Muscle layer of duodenum (tissue), 2 donors: Measurements from ENCODE around the gene FERD3L.

Experiments
- H3K27ac ChIP-seq: one replicate; pipeline ENCODE4 v1.7.0; 2013; ENCODE audit warnings: mild to moderate bottlenecking, low read length
- H3K27me3 ChIP-seq: one replicate; pipeline ENCODE4 v1.7.0; 2013; ENCODE audit warnings: low read depth, mild to moderate bottlenecking, control low read depth, low read length
- H3K36me3 ChIP-seq, 2 donors: one replicate each; pipeline ENCODE4 v1.7.0; 2013; ENCODE audit warnings: low read length in 2 of 2, control low read depth in 1 of 2, mild to moderate bottlenecking in 1 of 2; ENCODE audit not compliant: insufficient read depth in 2 of 2, control insufficient read depth in 1 of 2
- H3K4me1 ChIP-seq, 2 donors: one replicate each; pipeline ENCODE4 v1.7.0; 2013; ENCODE audit warnings: low read length in 2 of 2, mild to moderate bottlenecking in 2 of 2, control low read depth in 1 of 2, moderate library complexity in 1 of 2; ENCODE audit not compliant: insufficient read depth in 2 of 2, control insufficient read depth in 1 of 2
- H3K4me3 ChIP-seq, 2 donors: one replicate each; pipeline ENCODE4 v1.7.0; 2013; ENCODE audit warnings: low read length in 2 of 2, low read depth in 1 of 2, mild to moderate bottlenecking in 1 of 2
- H3K9me3 ChIP-seq, 2 donors: one replicate each; pipeline ENCODE4 v1.7.0; 2013; ENCODE audit warnings: low read length in 2 of 2, control low read depth in 1 of 2, mild to moderate bottlenecking in 1 of 2; ENCODE audit not compliant: control insufficient read depth in 1 of 2
- donor health status: healthy.

FERD3L gene

GRCh38 chr7:19114551-19114855 is 30.7 kb downstream of the FERD3L start:
- H3K9me3 ChIP-seq, result peaks cover 0 to 8% of the 10 kb centered on the region in 2 donors
- H3K4me1 ChIP-seq, result peaks cover 0 to 35% of the 10 kb centered on the region in 2 donors
- no peak overlapping the region for H3K4me3 ChIP-seq
- H3K36me3 ChIP-seq, result no peaks in the 10 kb centered on the region
- no peak overlapping the region for H3K27ac ChIP-seq
- peaks cover 53% of the 10 kb centered on the region for H3K27me3 ChIP-seq

GRCh38 chr7:19113855-19114550 is 31.2 kb downstream of the FERD3L start:
- Histone ChIP-seq H3K27me3 (peaks cover 57% of the 10 kb centered on the region), H3K4me3 (no peak overlapping the region), H3K4me1 (peaks cover 0 to 35% of the 10 kb centered on the region in 2 donors), H3K9me3 (peaks cover 0 to 8% of the 10 kb centered on the region in 2 donors), H3K36me3 (no peaks in the 10 kb centered on the region), H3K27ac (no peak overlapping the region)

GRCh38 chr7:19113002-19113350 is 32.2 kb downstream of the FERD3L start:
- no peak overlapping the region for H3K4me3 ChIP-seq
- peaks cover 57% of the 10 kb centered on the region for H3K27me3 ChIP-seq
- H3K36me3 ChIP-seq, result no peaks in the 10 kb centered on the region
- H3K27ac ChIP-seq, result no peak overlapping the region
- H3K4me1 ChIP-seq, result peaks cover 0 to 29% of the 10 kb centered on the region in 2 donors
- H3K9me3 ChIP-seq, result peaks cover 0 to 8% of the 10 kb centered on the region in 2 donors

- H3K27me3 ChIP-seq, result peaks cover 62% of the 10 kb centered on the region
- peaks cover 0 to 8% of the 10 kb centered on the region in 2 donors for H3K9me3 ChIP-seq
- H3K4me1 ChIP-seq, result peaks cover 0 to 29% of the 10 kb centered on the region in 2 donors
- H3K27ac ChIP-seq, result no peak overlapping the region
- H3K36me3 ChIP-seq, result no peaks in the 10 kb centered on the region
- peak overlapping the region in 1 of 2 donors; percentile 18 for H3K4me3 ChIP-seq
These were observed 32.8 kb downstream of the FERD3L start for GRCh38 chr7:19112274-19113001.

DNA sequence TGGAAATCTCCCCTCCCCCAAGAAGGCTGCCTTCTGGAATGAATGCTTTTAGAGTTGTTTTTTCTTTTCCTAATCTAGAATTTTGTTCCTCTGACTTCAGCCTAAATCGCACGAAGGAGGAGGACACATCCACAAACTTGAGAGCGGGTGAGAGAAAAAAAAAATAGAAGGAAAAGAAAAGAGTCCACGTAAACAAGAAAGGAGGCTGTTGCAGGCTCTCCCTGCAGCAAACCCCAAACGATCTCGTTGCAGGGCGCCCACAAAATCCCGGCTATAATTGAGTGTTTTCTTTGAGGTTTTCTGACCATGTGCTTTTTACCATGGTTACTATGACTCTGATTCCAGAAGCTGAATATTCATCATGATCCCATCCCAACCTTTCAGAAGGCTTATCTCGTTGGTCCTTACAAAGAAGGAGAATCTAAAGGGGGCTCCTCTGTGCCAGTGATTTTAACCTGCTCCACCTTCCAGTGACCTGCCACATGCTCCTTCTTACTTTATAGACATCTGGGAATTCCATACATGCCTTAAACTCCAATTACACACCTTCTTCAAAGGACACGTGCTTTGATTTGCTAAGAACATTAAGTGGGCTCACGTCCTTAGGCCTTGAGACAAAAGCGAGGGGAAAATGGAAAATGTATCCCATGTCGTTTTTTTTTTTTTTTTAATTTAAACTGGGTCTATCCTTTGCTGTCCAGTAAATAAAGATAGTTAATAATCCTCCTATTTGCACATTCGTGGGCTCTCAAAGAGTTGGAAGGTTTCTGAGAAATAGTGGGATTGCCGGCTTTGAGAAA is 33.5 kb downstream of the FERD3L start:
- H3K36me3 ChIP-seq, result no peaks in the 10 kb centered on the region
- H3K9me3 ChIP-seq, result peaks cover 0 to 8% of the 10 kb centered on the region in 2 donors
- H3K27ac ChIP-seq, result no peak overlapping the region
- H3K27me3 ChIP-seq, result peaks cover 69% of the 10 kb centered on the region
- peak overlapping the region in 1 of 2 donors; percentile 18 for H3K4me3 ChIP-seq
- peaks cover 0 to 33% of the 10 kb centered on the region in 2 donors for H3K4me1 ChIP-seq

DNA sequence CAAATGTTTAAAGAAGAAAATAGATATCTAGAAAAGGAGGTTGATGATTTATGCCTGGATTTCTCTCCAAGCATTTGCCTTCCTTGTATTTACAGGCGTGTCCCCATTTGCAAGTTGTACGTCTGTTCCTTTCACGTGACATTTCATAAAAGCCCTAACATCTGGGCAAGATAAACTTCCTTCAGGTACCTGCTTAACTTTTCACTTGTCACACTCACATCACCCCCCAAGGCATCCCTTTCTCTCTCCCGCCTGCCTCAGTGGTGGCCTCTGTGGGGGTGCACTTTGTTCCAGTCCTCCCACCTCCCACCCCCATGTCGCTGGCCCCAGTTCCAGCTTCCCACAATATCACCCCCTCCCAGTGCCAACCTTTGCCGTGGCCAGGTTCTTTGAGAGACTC is 34.4 kb downstream of the FERD3L start:
- Histone ChIP-seq H3K9me3 (peaks cover 0 to 8% of the 10 kb centered on the region in 2 donors), H3K4me3 (no peak overlapping the region), H3K27ac (no peak overlapping the region), H3K4me1 (peaks cover 0 to 35% of the 10 kb centered on the region in 2 donors), H3K27me3 (peaks cover 69% of the 10 kb centered on the region), H3K36me3 (no peaks in the 10 kb centered on the region)

GRCh38 chr7:19110026-19110730 is 35.0 kb downstream of the FERD3L start:
- H3K27ac ChIP-seq, result no peak overlapping the region
- peaks cover 0 to 35% of the 10 kb centered on the region in 2 donors for H3K4me1 ChIP-seq
- no peak overlapping the region for H3K4me3 ChIP-seq
- H3K36me3 ChIP-seq, result no peaks in the 10 kb centered on the region
- H3K27me3 ChIP-seq, result peaks cover 70% of the 10 kb centered on the region
- peaks cover 0 to 8% of the 10 kb centered on the region in 2 donors for H3K9me3 ChIP-seq

DNA sequence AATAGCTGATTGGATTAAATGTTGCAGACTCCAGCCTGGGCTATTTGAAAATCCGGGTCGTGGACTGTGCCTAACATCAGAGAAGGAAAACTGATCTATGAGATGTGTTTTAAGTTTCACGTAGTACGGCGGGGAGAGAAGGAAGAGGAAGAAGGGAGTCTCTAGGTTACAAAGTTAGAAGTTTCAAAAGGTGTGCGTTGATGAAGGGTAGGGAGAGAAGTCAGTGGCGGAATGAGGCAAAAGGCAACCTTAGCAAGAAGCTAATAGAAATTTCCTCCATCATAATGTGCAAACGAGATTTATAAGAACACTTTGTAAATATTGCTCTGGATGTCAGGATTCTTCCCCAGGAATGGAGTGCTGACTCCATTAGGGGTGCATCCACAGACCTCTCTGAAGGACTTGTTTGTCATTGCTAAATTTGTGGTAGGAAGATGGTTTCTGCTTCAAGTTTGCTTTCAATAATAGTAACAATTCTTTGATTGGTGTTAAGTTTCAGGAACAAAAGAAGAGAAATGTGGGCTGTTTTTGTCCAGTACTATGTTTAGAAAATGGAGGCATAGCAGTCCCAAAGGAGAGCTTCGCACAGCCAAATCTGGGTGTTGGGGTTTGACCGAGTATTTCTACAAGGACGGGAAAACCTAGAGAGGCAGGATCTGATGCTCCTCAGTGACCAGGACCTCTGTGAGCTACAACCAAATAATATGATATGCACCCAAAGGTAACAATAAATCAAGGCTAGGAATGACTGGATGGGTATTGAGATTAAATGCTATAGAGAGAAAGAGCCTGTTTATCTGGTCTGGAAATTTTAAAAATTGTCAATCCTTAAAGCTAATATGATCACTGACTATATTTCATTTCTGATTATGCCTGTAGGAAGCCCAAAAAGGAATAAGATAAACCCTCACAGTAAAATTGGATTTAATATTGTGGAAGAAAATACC is 35.9 kb downstream of the FERD3L start:
- Histone ChIP-seq H3K4me1 (peaks cover 0 to 35% of the 10 kb centered on the region in 2 donors), H3K36me3 (no peaks in the 10 kb centered on the region), H3K4me3 (no peak overlapping the region), H3K27ac (no peak overlapping the region), H3K27me3 (peaks cover 70% of the 10 kb centered on the region), H3K9me3 (peaks cover 0 to 8% of the 10 kb centered on the region in 2 donors)

- Histone ChIP-seq H3K9me3 (peaks cover 0 to 7% of the 10 kb centered on the region in 2 donors), H3K4me3 (peak overlapping the region; percentile 53 to 64), H3K27ac (no peak overlapping the region)
These were observed 37.7 kb downstream of the FERD3L start for GRCh38 chr7:19107356-19108146.

GRCh38 chr7:19107081-19107355 is 38.2 kb downstream of the FERD3L start:
- Histone ChIP-seq H3K4me3 (peak overlapping the region; percentile 53 to 64), H3K9me3 (peaks cover 0 to 4% of the 10 kb centered on the region in 2 donors), H3K4me1 (peaks cover 0 to 26% of the 10 kb centered on the region in 2 donors), H3K36me3 (no peaks in the 10 kb centered on the region), H3K27ac (no peak overlapping the region), H3K27me3 (peaks cover 63% of the 10 kb centered on the region)

More at GRCh38 chr7:19107356-19108146, 37.7 kb downstream of the FERD3L start:
- Histone ChIP-seq H3K27me3 (peaks cover 66% of the 10 kb centered on the region), H3K4me1 (peaks cover 0 to 32% of the 10 kb centered on the region in 2 donors), H3K36me3 (no peaks in the 10 kb centered on the region)
